ENCODE measurements around the gene MTCL1. TPM values are rescaled to one million over a fixed set of nuclear protein-coding genes. Genes with fewer than 3 reads are reported as not detected.

The MTCL1 gene
- total and polyA plus RNA-seq, 3 experiments from 2014 or later, result 1.0 to 1.1 TPM; not detected in 1

GRCh38 chr18:8730080-8730827 is 24.9 kb downstream of the MTCL1 start:
- Mint-ChIP-seq H3K4me1 (peaks cover 3 to 5% (median 3%) of the 10 kb centered on the region in 3 donors), H3K4me3 (no peak overlapping the region), H3K27me3 (peaks cover 7 to 17% of the 10 kb centered on the region in 2 donors), H3K27ac (no peak overlapping the region), H3K36me3 (peaks cover 0 to 10% (median 0%) of the 10 kb centered on the region in 3 donors), H3K9me3 (no peaks in the 10 kb centered on the region)
- Histone ChIP-seq H3K27ac (ENCODE audit: low read depth, low read length) (no peak overlapping the region), H3K27me3 (ENCODE audit: insufficient read depth, low read length, poor library complexity, severe bottlenecking) (no peaks in the 10 kb centered on the region), H3K9me3 (ENCODE audit: low read length) (no peaks in the 10 kb centered on the region), H3K36me3 (ENCODE audit: insufficient read depth, low read length) (no peaks in the 10 kb centered on the region), H3K4me1 (ENCODE audit: insufficient read depth, low read length) (no peaks in the 10 kb centered on the region), H3K4me3 (ENCODE audit: low read length) (no peak overlapping the region)
- DNase-seq, result no peak
- ChIA-PET CTCF (interaction anchor here (1.0 kb wide), 1 partner anchor 10 kb away, joined by 3 read pairs; no protein-coding TSS in a partner anchor), POLR2A (no interaction called here)

DNA sequence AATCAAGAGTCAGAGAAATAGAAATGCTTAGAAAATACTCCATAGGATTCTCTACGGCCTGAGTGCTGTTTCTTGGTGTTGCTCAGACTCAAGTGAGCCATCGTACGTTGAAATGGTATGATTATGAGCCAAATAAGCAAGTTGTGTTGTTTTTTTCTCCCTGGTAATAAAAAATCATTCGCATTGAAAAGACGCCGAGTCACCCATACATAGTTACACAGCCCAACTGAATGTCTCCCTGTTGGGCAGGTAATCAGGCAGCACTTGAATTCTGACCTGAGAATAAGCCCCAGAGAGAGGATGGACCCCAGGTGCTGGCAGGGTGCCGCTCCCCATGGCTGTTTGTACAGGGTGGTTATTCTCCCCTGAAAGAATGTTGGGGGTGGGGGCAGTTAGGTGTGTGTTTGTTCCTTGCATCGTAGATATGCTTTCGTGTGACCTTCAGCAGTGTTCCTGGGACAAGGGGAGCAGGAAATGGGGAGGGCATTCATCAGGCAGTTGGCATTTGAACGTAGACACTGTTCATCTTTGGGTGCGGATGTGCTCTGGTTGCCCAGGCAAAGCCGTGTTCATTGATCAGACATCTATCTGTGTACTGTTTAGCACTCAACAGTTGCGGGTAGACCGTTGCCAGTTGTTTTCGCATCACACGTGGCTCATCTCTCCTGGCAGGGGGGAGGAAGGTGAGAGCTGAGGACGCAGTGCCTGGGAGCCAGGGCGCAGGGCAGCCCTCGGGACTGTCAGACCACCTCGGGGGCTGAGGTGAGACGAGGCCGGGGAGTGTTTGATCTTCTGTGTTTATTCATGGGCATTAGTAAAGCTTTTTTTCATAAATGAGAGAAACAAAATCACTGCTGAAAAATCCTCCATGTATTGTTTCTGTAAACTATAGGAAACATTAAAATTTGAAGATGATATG is 27.3 kb downstream of the MTCL1 start:
- H3K9me3 ChIP-seq (ENCODE audit: low read length), result no peaks in the 10 kb centered on the region
- Mint-ChIP-seq H3K4me1 (peaks cover 2 to 4% (median 3%) of the 10 kb centered on the region in 3 donors), H3K27ac (peak overlapping the region in 1 of 8 donors; percentile 63), H3K27me3 (peaks cover 7 to 32% of the 10 kb centered on the region in 2 donors), H3K4me3 (no peak overlapping the region), H3K9me3 (peaks cover 0 to 2% (median 0%) of the 10 kb centered on the region in 5 donors), H3K36me3 (no peaks in the 10 kb centered on the region)
- H3K4me3 ChIP-seq (ENCODE audit: low read length), result no peak overlapping the region
- ChIA-PET CTCF (no interaction called here), POLR2A (no interaction called here)
- no peaks in the 10 kb centered on the region for H3K4me1 ChIP-seq (ENCODE audit: insufficient read depth, low read length)
- H3K27me3 ChIP-seq (ENCODE audit: insufficient read depth, low read length, poor library complexity, severe bottlenecking), result no peaks in the 10 kb centered on the region
- no peaks in the 10 kb centered on the region for H3K36me3 ChIP-seq (ENCODE audit: insufficient read depth, low read length)
- H3K27ac ChIP-seq (ENCODE audit: low read depth, low read length), result no peak overlapping the region
- DNase-seq, result no peak

DNA sequence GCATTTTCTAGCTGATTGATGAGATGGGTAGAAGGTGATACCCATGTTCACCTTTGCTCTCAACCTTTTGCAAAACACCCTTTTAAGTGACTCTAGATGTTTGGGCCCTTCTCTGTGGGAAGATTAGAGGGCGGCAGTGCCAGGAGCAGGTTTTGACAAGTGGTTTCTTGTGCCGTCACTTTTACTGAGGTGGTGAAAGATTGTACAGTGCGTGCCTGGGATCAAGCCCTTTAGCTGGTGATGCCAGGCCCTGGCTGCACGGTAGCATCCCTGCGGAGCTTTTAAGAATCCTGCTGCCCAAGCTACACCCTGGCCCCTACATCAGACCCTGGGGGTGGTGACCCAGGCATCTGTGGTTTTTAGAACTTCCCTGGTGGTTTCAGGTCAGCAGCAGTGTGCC is 29.1 kb downstream of the MTCL1 start:
- H3K36me3 Mint-ChIP-seq, result peaks cover 0 to 3% (median 0%) of the 10 kb centered on the region in 3 donors
- Histone ChIP-seq H3K9me3 (ENCODE audit: low read length) (no peaks in the 10 kb centered on the region), H3K36me3 (ENCODE audit: insufficient read depth, low read length) (no peaks in the 10 kb centered on the region), H3K4me3 (ENCODE audit: low read length) (no peak overlapping the region), H3K4me1 (ENCODE audit: insufficient read depth, low read length) (no peaks in the 10 kb centered on the region), H3K27ac (ENCODE audit: low read depth, low read length) (no peak overlapping the region), H3K27me3 (ENCODE audit: insufficient read depth, low read length, poor library complexity, severe bottlenecking) (no peaks in the 10 kb centered on the region)
- no peak for DNase-seq
- ChIA-PET POLR2A (no interaction called here), CTCF (no interaction called here)
- no peak overlapping the region for H3K27ac Mint-ChIP-seq
- H3K4me3 Mint-ChIP-seq, result no peak overlapping the region
- H3K9me3 Mint-ChIP-seq, result peaks cover 0 to 5% (median 0%) of the 10 kb centered on the region in 5 donors
- peaks cover 0 to 3% (median 0%) of the 10 kb centered on the region in 3 donors for H3K4me1 Mint-ChIP-seq
- peaks cover 10 to 32% of the 10 kb centered on the region in 2 donors for H3K27me3 Mint-ChIP-seq

DNA sequence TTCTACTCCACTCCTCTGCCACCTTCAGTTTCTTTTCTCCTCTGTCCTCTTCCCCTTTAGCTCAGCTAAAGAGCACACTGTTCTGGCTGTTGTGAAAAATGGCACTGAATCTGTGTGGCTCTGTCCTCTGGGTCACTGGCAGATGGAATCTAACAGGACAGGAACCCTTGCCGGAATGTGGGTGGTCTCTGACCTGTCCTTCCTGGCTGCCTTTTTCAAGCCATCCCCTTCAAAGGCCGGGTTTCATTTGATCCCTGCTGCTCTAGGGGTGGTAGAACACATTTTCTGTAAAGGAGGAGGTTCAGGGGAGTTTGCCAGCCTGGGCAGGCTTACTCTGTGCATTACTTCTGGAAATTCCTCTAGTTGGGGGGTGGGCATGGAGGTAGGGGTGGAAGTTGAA is 29.9 kb downstream of the MTCL1 start:
- Mint-ChIP-seq H3K4me1 (peaks cover 0 to 3% (median 0%) of the 10 kb centered on the region in 3 donors), H3K27ac (no peak overlapping the region), H3K4me3 (no peak overlapping the region), H3K27me3 (peaks cover 10 to 32% of the 10 kb centered on the region in 2 donors), H3K36me3 (peaks cover 0 to 3% (median 0%) of the 10 kb centered on the region in 3 donors), H3K9me3 (peaks cover 0 to 8% (median 2%) of the 10 kb centered on the region in 5 donors)
- H3K27me3 ChIP-seq (ENCODE audit: insufficient read depth, low read length, poor library complexity, severe bottlenecking), result no peaks in the 10 kb centered on the region
- no peak for DNase-seq
- H3K4me3 ChIP-seq (ENCODE audit: low read length), result no peak overlapping the region
- POLR2A ChIA-PET, result no interaction called here
- no peaks in the 10 kb centered on the region for H3K36me3 ChIP-seq (ENCODE audit: insufficient read depth, low read length)
- CTCF ChIA-PET, result no interaction called here
- no peaks in the 10 kb centered on the region for H3K9me3 ChIP-seq (ENCODE audit: low read length)
- no peak overlapping the region for H3K27ac ChIP-seq (ENCODE audit: low read depth, low read length)
- H3K4me1 ChIP-seq (ENCODE audit: insufficient read depth, low read length), result no peaks in the 10 kb centered on the region

GRCh38 chr18:8741117-8741516 is 35.8 kb downstream of the MTCL1 start:
- ChIA-PET POLR2A (no interaction called here), CTCF (no interaction called here)
- Mint-ChIP-seq H3K27me3 (peaks cover 2 to 9% of the 10 kb centered on the region in 2 donors), H3K36me3 (peaks cover 0 to 18% (median 3%) of the 10 kb centered on the region in 3 donors), H3K4me3 (no peak overlapping the region), H3K4me1 (peaks cover 38 to 45% (median 43%) of the 10 kb centered on the region in 3 donors), H3K27ac (peak overlapping the region in 1 of 8 donors; percentile 14), H3K9me3 (peaks cover 8 to 33% (median 18%) of the 10 kb centered on the region in 5 donors)
- DNase-seq, result no peak
- H3K4me1 ChIP-seq (ENCODE audit: insufficient read depth, low read length), result peaks cover 38% of the 10 kb centered on the region
- no peaks in the 10 kb centered on the region for H3K36me3 ChIP-seq (ENCODE audit: insufficient read depth, low read length)
- no peak overlapping the region for H3K27ac ChIP-seq (ENCODE audit: low read depth, low read length)
- no peaks in the 10 kb centered on the region for H3K27me3 ChIP-seq (ENCODE audit: insufficient read depth, low read length, poor library complexity, severe bottlenecking)
- no peaks in the 10 kb centered on the region for H3K9me3 ChIP-seq (ENCODE audit: low read length)
- H3K4me3 ChIP-seq (ENCODE audit: low read length), result no peak overlapping the region

DNA sequence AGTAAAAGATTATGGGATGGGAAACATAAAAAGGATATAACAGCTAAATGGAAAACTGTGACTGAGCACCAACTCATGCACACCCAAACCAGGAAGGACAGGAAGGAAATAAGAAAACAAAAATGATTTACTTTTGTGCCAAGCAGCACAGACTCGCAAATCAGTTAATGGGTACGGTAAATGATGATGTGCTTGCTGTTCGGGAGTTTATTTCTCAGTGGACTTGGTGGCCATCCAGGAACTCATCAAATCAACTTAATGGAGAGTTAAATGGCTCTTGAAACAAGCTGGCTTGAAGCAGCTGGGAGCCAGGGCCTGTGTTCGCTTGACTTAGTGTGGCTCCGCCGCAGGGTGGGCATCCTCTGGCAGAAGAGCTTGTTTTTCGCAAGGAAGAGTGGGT is 36.2 kb downstream of the MTCL1 start:
- Mint-ChIP-seq H3K9me3 (peaks cover 8 to 33% (median 18%) of the 10 kb centered on the region in 5 donors), H3K27ac (peak overlapping the region in 2 of 8 donors; percentile 14 to 50), H3K4me1 (peaks cover 39 to 48% (median 44%) of the 10 kb centered on the region in 3 donors), H3K27me3 (peaks cover 3 to 6% of the 10 kb centered on the region in 2 donors), H3K36me3 (peaks cover 0 to 18% (median 3%) of the 10 kb centered on the region in 3 donors), H3K4me3 (no peak overlapping the region)
- DNase-seq, result no peak
- Histone ChIP-seq H3K27me3 (ENCODE audit: insufficient read depth, low read length, poor library complexity, severe bottlenecking) (no peaks in the 10 kb centered on the region), H3K4me3 (ENCODE audit: low read length) (no peak overlapping the region), H3K36me3 (ENCODE audit: insufficient read depth, low read length) (no peaks in the 10 kb centered on the region), H3K9me3 (ENCODE audit: low read length) (no peaks in the 10 kb centered on the region), H3K4me1 (ENCODE audit: insufficient read depth, low read length) (peaks cover 38% of the 10 kb centered on the region), H3K27ac (ENCODE audit: low read depth, low read length) (no peak overlapping the region)
- ChIA-PET CTCF (no interaction called here), POLR2A (no interaction called here)

DNA sequence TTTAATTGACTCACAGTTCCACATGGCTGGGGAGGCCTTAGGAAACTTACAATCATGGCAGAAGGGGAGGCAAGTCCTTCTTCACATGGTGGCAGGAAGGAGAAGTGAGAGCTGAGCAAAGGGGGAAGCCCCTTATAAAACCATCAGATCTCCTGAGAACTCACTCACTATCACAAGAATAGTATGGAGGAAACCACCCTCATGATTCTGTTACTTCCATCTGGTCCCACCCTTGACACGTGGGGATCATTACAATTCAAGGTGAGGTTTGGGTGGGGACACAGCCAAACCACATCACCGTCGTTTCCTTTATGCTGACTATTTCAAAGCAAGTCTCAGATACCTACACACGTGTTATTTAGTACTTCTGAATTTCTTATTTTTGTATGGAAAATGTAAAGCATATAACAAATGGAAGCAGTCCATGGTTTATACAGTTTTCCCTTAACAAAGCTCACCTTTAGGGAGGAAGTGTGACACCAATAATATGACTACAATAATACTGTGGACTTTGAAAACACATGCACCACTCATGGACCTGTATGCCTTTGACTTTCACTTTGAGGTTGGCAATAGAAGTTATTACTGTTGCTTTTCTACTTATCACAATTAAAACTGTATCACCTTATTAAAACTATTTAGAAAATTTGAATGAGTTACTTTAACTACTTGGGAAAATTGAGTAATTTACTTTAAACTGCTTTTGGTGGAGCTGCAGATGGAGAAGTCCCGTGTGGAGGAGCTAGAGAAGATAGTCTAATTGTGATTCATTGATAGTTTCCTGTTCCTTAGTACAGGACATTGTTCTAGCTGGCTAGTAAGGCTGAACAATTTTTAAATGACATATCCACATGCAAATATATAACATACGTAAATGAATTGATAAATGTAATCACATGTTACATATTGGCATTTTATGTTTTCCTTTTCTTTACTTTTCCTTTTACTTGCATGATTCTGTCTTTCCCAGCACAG is 37.3 kb downstream of the MTCL1 start:
- Histone ChIP-seq H3K9me3 (ENCODE audit: low read length) (no peaks in the 10 kb centered on the region), H3K36me3 (ENCODE audit: insufficient read depth, low read length) (no peaks in the 10 kb centered on the region), H3K4me1 (ENCODE audit: insufficient read depth, low read length) (peaks cover 38% of the 10 kb centered on the region), H3K27me3 (ENCODE audit: insufficient read depth, low read length, poor library complexity, severe bottlenecking) (no peaks in the 10 kb centered on the region), H3K4me3 (ENCODE audit: low read length) (no peak overlapping the region), H3K27ac (ENCODE audit: low read depth, low read length) (no peak overlapping the region)
- Mint-ChIP-seq H3K4me1 (peaks cover 40 to 48% (median 44%) of the 10 kb centered on the region in 3 donors), H3K27me3 (peaks cover 0 to 4% of the 10 kb centered on the region in 2 donors), H3K36me3 (peaks cover 0 to 18% (median 3%) of the 10 kb centered on the region in 3 donors), H3K27ac (peak overlapping the region; percentile 7 to 90 (median 76)), H3K9me3 (peaks cover 8 to 33% (median 18%) of the 10 kb centered on the region in 5 donors), H3K4me3 (peak overlapping the region in 4 of 7 donors; percentile 29 to 50 (median 40))
- ChIA-PET CTCF (no interaction called here), POLR2A (no interaction called here)
- peak in 3 of 5 donors; percentile 14 to 60 (median 59) for DNase-seq
